Measurements from ENCODE around the gene PIK3R1.
A peak's percentile ranks its signal among the peaks of the same experiment; 100 is the strongest.

Gene PIK3R1

GRCh38 chr5:68285851-68286611 lies 70.5 kb downstream of the PIK3R1 start:
- no peak overlapping the region for H3K4me3 ChIP-seq (replicated peaks; ENCODE audit: low read depth, low read length)
- TF ChIP-seq, protein P1, sequence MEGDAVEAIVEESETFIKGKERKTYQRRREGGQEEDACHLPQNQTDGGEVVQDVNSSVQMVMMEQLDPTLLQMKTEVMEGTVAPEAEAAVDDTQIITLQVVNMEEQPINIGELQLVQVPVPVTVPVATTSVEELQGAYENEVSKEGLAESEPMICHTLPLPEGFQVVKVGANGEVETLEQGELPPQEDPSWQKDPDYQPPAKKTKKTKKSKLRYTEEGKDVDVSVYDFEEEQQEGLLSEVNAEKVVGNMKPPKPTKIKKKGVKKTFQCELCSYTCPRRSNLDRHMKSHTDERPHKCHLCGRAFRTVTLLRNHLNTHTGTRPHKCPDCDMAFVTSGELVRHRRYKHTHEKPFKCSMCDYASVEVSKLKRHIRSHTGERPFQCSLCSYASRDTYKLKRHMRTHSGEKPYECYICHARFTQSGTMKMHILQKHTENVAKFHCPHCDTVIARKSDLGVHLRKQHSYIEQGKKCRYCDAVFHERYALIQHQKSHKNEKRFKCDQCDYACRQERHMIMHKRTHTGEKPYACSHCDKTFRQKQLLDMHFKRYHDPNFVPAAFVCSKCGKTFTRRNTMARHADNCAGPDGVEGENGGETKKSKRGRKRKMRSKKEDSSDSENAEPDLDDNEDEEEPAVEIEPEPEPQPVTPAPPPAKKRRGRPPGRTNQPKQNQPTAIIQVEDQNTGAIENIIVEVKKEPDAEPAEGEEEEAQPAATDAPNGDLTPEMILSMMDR (IDR thresholded peaks at IDR 0.05; ENCODE audit: low read depth, low read length, missing control alignments) = peak; percentile 43
- no peak for DNase-seq (ENCODE audit: extremely low read depth, low read depth)

GRCh38 chr5:68286612-68286912 lies 71.0 kb downstream of the PIK3R1 start:
- H3K4me3 ChIP-seq (replicated peaks; ENCODE audit: low read depth, low read length) = no peak overlapping the region
- TF ChIP-seq, protein P1 (IDR thresholded peaks at IDR 0.05; ENCODE audit: low read depth, low read length, missing control alignments) = no peak
- no peak for DNase-seq (ENCODE audit: extremely low read depth, low read depth)

DNA sequence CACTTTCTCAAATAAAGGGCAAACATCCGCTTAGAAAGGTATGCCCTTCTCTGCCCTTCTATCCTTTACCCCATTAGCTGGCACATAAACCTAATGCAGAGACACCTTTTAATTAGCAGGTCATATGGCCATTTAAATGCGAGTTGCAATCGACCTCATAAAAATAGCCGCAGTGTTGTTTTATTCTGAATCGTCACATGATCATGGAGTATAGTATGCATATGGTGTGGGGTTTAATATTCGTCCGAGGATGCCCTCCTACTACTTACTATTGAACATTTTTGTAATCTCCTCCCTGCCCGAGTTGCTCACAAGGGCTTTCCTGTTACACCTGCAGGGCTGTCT lies 72.0 kb downstream of the PIK3R1 start:
- no peak for DNase-seq (ENCODE audit: extremely low read depth, low read depth)
- peak overlapping the region; percentile 46; the same call in 1 of the 2 replicates for H3K4me3 ChIP-seq (replicated peaks; ENCODE audit: low read depth, low read length)
- TF ChIP-seq, protein P1 (IDR thresholded peaks at IDR 0.05; ENCODE audit: low read depth, low read length, missing control alignments) = no peak

GRCh38 chr5:68287976-68288706 lies 72.6 kb downstream of the PIK3R1 start:
- no peak for DNase-seq (ENCODE audit: extremely low read depth, low read depth)
- H3K4me3 ChIP-seq (replicated peaks; ENCODE audit: low read depth, low read length) = peak overlapping the region; percentile 46
- TF ChIP-seq, protein P1 (IDR thresholded peaks at IDR 0.05; ENCODE audit: low read depth, low read length, missing control alignments) = no peak

DNA sequence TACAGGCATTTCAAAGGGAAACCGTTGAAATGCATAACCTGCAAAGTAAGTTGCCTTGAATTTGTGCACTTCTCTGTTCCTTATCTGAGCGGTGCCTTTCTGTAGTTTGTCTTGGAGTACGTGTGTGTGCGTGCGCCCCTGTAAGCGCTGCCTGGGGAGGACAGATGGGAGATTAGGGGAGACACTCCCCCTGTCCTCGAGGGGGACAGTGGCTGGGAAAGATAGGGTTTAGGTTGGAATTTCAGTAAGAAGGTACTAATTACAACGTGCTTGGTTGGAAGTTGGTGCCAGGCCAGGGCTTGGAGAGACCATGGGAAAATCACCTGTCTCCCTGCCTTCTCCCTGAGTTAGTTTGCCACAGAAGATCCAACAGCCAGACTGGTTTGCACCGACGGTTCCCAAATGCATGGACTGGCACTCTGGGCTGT lies 73.2 kb downstream of the PIK3R1 start:
- TF ChIP-seq, protein P1 (IDR thresholded peaks at IDR 0.05; ENCODE audit: low read depth, low read length, missing control alignments) = no peak
- DNase-seq (ENCODE audit: extremely low read depth, low read depth) = no peak
- H3K4me3 ChIP-seq (replicated peaks; ENCODE audit: low read depth, low read length) = peak overlapping the region; percentile 46

DNA sequence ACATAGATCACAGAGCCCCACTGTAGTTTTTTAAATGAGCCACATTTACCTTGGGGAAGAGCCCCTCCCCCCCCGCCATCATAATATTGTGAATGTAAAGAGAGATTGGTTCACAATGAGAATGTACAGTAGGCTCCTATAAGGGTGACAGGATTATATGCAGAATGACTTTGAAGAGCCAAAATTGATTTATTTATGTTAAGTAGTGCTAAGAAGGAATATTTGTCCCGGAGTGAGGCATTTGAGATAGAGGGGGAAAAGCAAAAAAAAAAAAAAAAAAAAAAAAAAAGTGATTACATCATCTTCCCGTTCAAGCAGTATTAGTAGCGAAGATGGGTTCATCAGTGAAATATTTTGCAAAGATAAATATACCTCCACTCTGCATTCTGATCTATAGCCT lies 73.9 kb downstream of the PIK3R1 start:
- TF ChIP-seq, protein P1 (IDR thresholded peaks at IDR 0.05; ENCODE audit: low read depth, low read length, missing control alignments) = no peak
- DNase-seq (ENCODE audit: extremely low read depth, low read depth) = no peak
- no peak overlapping the region for H3K4me3 ChIP-seq (replicated peaks; ENCODE audit: low read depth, low read length)
